HFF-Myc (cell line): ENCODE results near the gene APBA2.

Experiments used
- DNase-seq: peaks from one replicate; pipeline ENCODE4 v3.0.0-alpha.2; 2011; ENCODE audit warnings: low read depth; ENCODE audit errors: extremely low read depth
- H3K4me3 ChIP-seq: replicated peaks from 2 replicates; pipeline ENCODE4 v1.5.1; 2011; ENCODE audit warnings: low read depth, mild to moderate bottlenecking, control low read depth, low read length
- CTCF ChIP-seq: IDR thresholded peaks from 2 replicates; pipeline ENCODE4 v1.5.1; 2012; ENCODE audit warnings: mild to moderate bottlenecking, low read depth, low read length, control low read depth; ENCODE audit errors: missing control alignments

Gene APBA2

GRCh38 chr15:29129221-29129620 lies 243.4 kb downstream of the APBA2 start:
- no peak overlapping the region for H3K4me3 ChIP-seq
- no peak for TF ChIP-seq CTCF
- DNase-seq = no peak

- no peak overlapping the region for H3K4me3 ChIP-seq
- no peak for TF ChIP-seq CTCF
- DNase-seq = no peak
Measured at GRCh38 chr15:29129926-29130325, 244.2 kb downstream of the APBA2 start.

GRCh38 chr15:29130476-29130875 lies 244.7 kb downstream of the APBA2 start:
- no peak overlapping the region for H3K4me3 ChIP-seq
- no peak for DNase-seq
- TF ChIP-seq CTCF = no peak

GRCh38 chr15:29130951-29131839 lies 245.4 kb downstream of the APBA2 start:
- no peak for DNase-seq
- H3K4me3 ChIP-seq = no peak overlapping the region
- no peak for TF ChIP-seq CTCF

GRCh38 chr15:29131840-29132420 lies 246.2 kb downstream of the APBA2 start:
- no peak overlapping the region for H3K4me3 ChIP-seq
- DNase-seq = no peak
- no peak for TF ChIP-seq CTCF

GRCh38 chr15:29132735-29133181 lies 247.0 kb downstream of the APBA2 start:
- no peak for DNase-seq
- no peak overlapping the region for H3K4me3 ChIP-seq
- no peak for TF ChIP-seq CTCF
